Osteocyte (in vitro differentiated cells): ENCODE measurements around the gene APP. TPM values are rescaled to one million over a fixed set of nuclear protein-coding genes. Genes with fewer than 3 reads are reported as not detected.

Experiments
- DNase-seq: peaks from one replicate; pipeline ENCODE4 v3.0.0; 2021; ENCODE audit warnings: mixed read lengths; ENCODE audit not compliant: unreplicated experiment; ENCODE audit errors: extremely low spot score
- H3K27ac Mint-ChIP-seq: one replicate; pipeline ENCODE4 v1.8.0; 2021; ENCODE audit warnings: mild to moderate bottlenecking, mixed read lengths; ENCODE audit not compliant: unreplicated experiment
- H3K27me3 Mint-ChIP-seq: one replicate; pipeline ENCODE4 v1.8.0; 2021; ENCODE audit warnings: mixed read lengths; ENCODE audit not compliant: unreplicated experiment
- H3K36me3 Mint-ChIP-seq: one replicate; pipeline ENCODE4 v1.8.0; 2021; ENCODE audit warnings: mixed read lengths; ENCODE audit not compliant: unreplicated experiment
- H3K4me1 Mint-ChIP-seq: one replicate; pipeline ENCODE4 v1.8.0; 2021; ENCODE audit warnings: mixed read lengths; ENCODE audit not compliant: unreplicated experiment
- H3K4me3 Mint-ChIP-seq: one replicate; pipeline ENCODE4 v1.8.0; 2021; ENCODE audit warnings: mild to moderate bottlenecking, moderate library complexity, mixed read lengths; ENCODE audit not compliant: unreplicated experiment
- H3K9me3 Mint-ChIP-seq: one replicate; pipeline ENCODE4 v1.8.0; 2021; ENCODE audit warnings: mixed read lengths; ENCODE audit not compliant: unreplicated experiment
- CTCF ChIP-seq: fragments of 200-600 bp; sonication (generic); IDR thresholded peaks from 2 replicates; pipeline ENCODE4 v1.5.0; 2021; ENCODE audit warnings: antibody characterized with exemption, mild to moderate bottlenecking, moderate library complexity
- total RNA-seq: library from RNA; stranded (reverse); gene quantifications from 2 replicates; pipeline ENCODE4 v1.2.1, GENCODE V29; 2021

The APP gene
- total RNA-seq, 1 donor from 2014 or later: 698 TPM

- H3K27ac Mint-ChIP-seq: no peak overlapping the region
- no peak for DNase-seq
- no peak overlapping the region for H3K4me3 Mint-ChIP-seq
- no peaks in the 10 kb centered on the region for H3K9me3 Mint-ChIP-seq
- H3K36me3 Mint-ChIP-seq: peaks cover 20% of the 10 kb centered on the region
- H3K27me3 Mint-ChIP-seq: no peaks in the 10 kb centered on the region
- peaks cover 24% of the 10 kb centered on the region for H3K4me1 Mint-ChIP-seq
- no peak for TF ChIP-seq CTCF
These were observed 258.7 kb downstream of the APP start for GRCh38 chr21:25911730-25912401.

- no peak for TF ChIP-seq CTCF
- Mint-ChIP-seq H3K36me3 (peaks cover 24% of the 10 kb centered on the region), H3K9me3 (no peaks in the 10 kb centered on the region), H3K27ac (no peak overlapping the region), H3K4me1 (peaks cover 24% of the 10 kb centered on the region), H3K4me3 (no peak overlapping the region), H3K27me3 (no peaks in the 10 kb centered on the region)
- DNase-seq: no peak
These were observed 259.8 kb downstream of the APP start for GRCh38 chr21:25910809-25911208.

GRCh38 chr21:25909341-25909740 lies 261.2 kb downstream of the APP start:
- no peak for DNase-seq
- no peak for TF ChIP-seq CTCF
- peaks cover 24% of the 10 kb centered on the region for H3K4me1 Mint-ChIP-seq
- peaks cover 29% of the 10 kb centered on the region for H3K36me3 Mint-ChIP-seq
- no peaks in the 10 kb centered on the region for H3K9me3 Mint-ChIP-seq
- H3K27ac Mint-ChIP-seq: no peak overlapping the region
- no peak overlapping the region for H3K4me3 Mint-ChIP-seq
- no peaks in the 10 kb centered on the region for H3K27me3 Mint-ChIP-seq

- Mint-ChIP-seq H3K36me3 (peaks cover 37% of the 10 kb centered on the region), H3K9me3 (no peaks in the 10 kb centered on the region), H3K27ac (no peak overlapping the region), H3K4me1 (peaks cover 16% of the 10 kb centered on the region), H3K4me3 (no peak overlapping the region), H3K27me3 (no peaks in the 10 kb centered on the region)
- DNase-seq: no peak
- no peak for TF ChIP-seq CTCF
These were observed 262.1 kb downstream of the APP start for GRCh38 chr21:25908495-25908894.

- Mint-ChIP-seq H3K27me3 (no peaks in the 10 kb centered on the region), H3K9me3 (no peaks in the 10 kb centered on the region), H3K4me1 (peaks cover 12% of the 10 kb centered on the region), H3K36me3 (peaks cover 40% of the 10 kb centered on the region), H3K4me3 (no peak overlapping the region), H3K27ac (no peak overlapping the region)
- no peak for TF ChIP-seq CTCF
- DNase-seq: no peak
These were observed 262.8 kb downstream of the APP start for GRCh38 chr21:25907573-25908275.
